Measurements from ENCODE around the gene C14orf180. TPM values are rescaled to one million over a fixed set of nuclear protein-coding genes. Genes with fewer than 3 reads are reported as not detected.

Gene C14orf180
- total and polyA plus RNA-seq, 9 donors, result 0.12 to 0.40 (median 0.13) TPM; not detected in 2

DNA sequence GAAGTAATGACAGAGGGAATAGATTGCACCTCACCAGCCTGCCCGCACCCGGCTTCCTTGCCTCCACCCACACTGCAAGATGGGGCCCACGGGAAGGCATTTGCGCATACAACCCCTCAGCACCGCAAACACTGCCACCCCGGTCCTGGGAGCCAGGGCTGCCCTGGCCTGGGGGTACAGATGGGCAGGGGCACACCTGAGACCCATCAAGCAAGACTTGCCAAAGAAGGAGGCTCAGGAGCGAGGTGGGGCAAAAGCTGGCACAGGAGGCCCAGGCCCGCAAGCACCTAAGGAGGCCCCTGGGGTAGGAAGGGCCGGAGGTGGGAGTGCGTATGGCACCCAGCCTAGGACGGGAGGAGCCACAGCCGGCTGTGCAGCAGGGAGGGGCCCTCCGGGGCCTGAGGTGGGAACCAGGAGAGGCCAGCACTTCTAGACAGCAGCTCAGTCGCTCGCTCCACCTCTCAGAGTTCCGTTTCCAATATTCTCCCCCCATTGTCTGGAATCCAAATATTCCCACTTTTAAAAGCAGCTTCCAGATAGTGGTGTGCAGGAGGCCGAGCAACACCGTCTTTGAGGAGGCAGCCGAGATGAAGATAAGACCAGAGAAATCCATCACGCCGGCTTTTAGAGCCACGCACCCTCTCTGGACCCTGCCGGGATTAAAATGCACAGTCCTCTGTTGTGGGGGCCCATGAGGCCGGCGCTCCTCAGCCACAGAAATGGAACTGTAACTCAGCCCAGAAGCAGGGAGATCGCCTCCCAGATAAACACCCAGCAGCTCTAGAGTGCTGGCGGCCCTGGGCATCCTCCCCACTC lies 12.2 kb upstream of the C14orf180 start:
- 19 to 26% (median 20%) methylated on average over 25 to 27 of the region's 27 CpGs for WGBS, 3 donors
- H3K4me3 ChIP-seq, result no peak overlapping the region
- DNase-seq, result no peak
- TF ChIP-seq, protein P1, sequence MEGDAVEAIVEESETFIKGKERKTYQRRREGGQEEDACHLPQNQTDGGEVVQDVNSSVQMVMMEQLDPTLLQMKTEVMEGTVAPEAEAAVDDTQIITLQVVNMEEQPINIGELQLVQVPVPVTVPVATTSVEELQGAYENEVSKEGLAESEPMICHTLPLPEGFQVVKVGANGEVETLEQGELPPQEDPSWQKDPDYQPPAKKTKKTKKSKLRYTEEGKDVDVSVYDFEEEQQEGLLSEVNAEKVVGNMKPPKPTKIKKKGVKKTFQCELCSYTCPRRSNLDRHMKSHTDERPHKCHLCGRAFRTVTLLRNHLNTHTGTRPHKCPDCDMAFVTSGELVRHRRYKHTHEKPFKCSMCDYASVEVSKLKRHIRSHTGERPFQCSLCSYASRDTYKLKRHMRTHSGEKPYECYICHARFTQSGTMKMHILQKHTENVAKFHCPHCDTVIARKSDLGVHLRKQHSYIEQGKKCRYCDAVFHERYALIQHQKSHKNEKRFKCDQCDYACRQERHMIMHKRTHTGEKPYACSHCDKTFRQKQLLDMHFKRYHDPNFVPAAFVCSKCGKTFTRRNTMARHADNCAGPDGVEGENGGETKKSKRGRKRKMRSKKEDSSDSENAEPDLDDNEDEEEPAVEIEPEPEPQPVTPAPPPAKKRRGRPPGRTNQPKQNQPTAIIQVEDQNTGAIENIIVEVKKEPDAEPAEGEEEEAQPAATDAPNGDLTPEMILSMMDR (IDR thresholded peaks at IDR 0.05), result no peak
- TF ChIP-seq EP300 (IDR thresholded peaks at IDR 0.05) (no peak), POLR2A (IDR thresholded peaks at IDR 0.05) (no peak)
- intact Hi-C loops (cut with DNase I), result loop anchor here in 2 of 4 donors (5.0 to 10.0 kb wide), 2 partner anchors 483 to 485 kb away; partner anchors contain the start of gene ASPG (in 1 of the 2)
- H3K27me3 ChIP-seq, result no peaks in the 10 kb centered on the region
- H3K36me3 ChIP-seq, result no peaks in the 10 kb centered on the region
- H3K4me1 ChIP-seq (ENCODE audit: insufficient read depth), result no peaks in the 10 kb centered on the region
- H3K9me3 ChIP-seq, result no peaks in the 10 kb centered on the region
- H3K27ac ChIP-seq, result no peak overlapping the region

DNA sequence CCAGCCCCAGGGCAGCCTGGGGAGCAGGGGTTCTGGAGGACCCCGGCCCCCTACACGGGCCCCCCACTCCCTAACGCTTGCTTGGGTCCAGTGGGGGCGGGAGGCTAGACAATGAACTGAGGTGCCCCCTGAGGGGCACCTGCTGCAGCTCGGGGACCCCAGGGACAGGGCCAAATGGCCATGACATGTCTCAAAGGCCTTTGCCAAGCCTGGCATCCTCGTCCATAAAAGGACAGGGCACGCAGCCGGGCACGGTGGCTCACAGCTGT lies 11.7 kb upstream of the C14orf180 start:
- DNase-seq, result no peak
- Histone ChIP-seq H3K9me3 (no peaks in the 10 kb centered on the region), H3K4me3 (no peak overlapping the region), H3K27ac (no peak overlapping the region), H3K36me3 (no peaks in the 10 kb centered on the region), H3K4me1 (ENCODE audit: insufficient read depth) (no peaks in the 10 kb centered on the region), H3K27me3 (no peaks in the 10 kb centered on the region)
- WGBS, 3 donors, result 62 to 86% (median 64%) methylated on average over 6 to 9 of the region's 9 CpGs
- intact Hi-C loops (cut with DNase I), result loop anchor here in 2 of 4 donors (5.0 to 10.0 kb wide), 2 partner anchors 483 to 486 kb away; partner anchors contain the start of gene ASPG (in 1 of the 2)
- TF ChIP-seq EP300 (IDR thresholded peaks at IDR 0.05) (no peak), POLR2A (IDR thresholded peaks at IDR 0.05) (no peak)
- TF ChIP-seq, protein P1 (IDR thresholded peaks at IDR 0.05), result no peak

DNA sequence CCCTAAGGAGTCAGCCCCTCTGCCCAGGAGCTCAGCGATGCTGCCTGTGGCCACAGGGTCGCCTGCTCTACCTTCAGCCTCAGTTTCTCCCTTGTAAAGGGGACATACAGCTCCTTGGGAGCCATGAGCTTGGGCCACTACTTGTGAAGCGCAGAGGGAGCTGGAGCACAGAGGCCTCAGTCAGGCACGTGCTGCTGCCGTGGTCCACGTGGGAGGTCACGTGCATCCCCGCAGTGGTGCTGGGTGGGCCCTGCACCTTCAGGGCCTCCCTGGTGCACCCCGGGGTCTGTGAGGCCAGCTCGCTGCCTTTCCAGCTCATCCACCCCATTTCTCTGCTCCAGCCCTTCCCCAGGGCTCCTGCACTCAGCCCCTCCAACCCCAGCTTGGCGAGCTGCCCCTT lies 10.9 kb upstream of the C14orf180 start:
- no peaks in the 10 kb centered on the region for H3K27me3 ChIP-seq
- intact Hi-C loops (cut with DNase I), result loop anchor here in 2 of 4 donors (5.0 to 10.0 kb wide), 2 partner anchors 484 to 486 kb away; partner anchors contain the start of gene ASPG (in 1 of the 2)

DNA sequence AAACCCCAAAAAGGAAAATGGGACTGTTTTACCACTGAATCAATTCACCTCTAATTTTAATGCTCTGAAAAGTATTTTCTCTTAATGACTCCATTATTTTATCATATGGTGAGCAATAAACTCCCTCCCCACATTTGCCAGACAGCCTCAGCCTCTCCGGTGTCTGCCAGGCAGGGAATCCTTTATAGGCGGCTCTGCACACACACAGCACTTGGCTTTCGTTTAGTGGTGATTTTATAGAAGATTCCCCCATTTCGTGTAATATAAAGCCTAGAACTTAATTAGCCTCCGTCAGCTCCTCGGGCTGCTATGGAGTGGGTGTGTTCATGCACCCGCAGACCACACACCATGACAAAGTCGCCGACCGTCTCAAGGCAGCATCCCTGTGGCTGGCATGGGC lies 10.1 kb upstream of the C14orf180 start:
- Histone ChIP-seq H3K27me3 (no peaks in the 10 kb centered on the region), H3K36me3 (no peaks in the 10 kb centered on the region), H3K27ac (no peak overlapping the region), H3K4me3 (no peak overlapping the region), H3K9me3 (no peaks in the 10 kb centered on the region), H3K4me1 (ENCODE audit: insufficient read depth) (no peaks in the 10 kb centered on the region)
- WGBS, 3 donors, result 21 to 32% (median 29%) methylated on average over 10 of the region's 10 CpGs
- intact Hi-C loops (cut with DNase I), result loop anchor here in 2 of 4 donors (5.0 to 10.0 kb wide), 2 partner anchors 485 to 487 kb away; partner anchors contain the start of gene ASPG (in 1 of the 2)
- TF ChIP-seq, protein P1 (IDR thresholded peaks at IDR 0.05), result no peak
- no peak for TF ChIP-seq POLR2A (IDR thresholded peaks at IDR 0.05)
- TF ChIP-seq EP300 (IDR thresholded peaks at IDR 0.05), result no peak
- no peak for DNase-seq

More for the DNA sequence above, 10.9 kb upstream of the C14orf180 start:
- TF ChIP-seq POLR2A (IDR thresholded peaks at IDR 0.05), result no peak
- TF ChIP-seq, protein P1 (IDR thresholded peaks at IDR 0.05), result no peak
- TF ChIP-seq EP300 (IDR thresholded peaks at IDR 0.05), result no peak
- WGBS, 3 donors, result 74 to 87% (median 77%) methylated on average over 11 of the region's 11 CpGs
- no peak overlapping the region for H3K27ac ChIP-seq
- no peaks in the 10 kb centered on the region for H3K36me3 ChIP-seq
- no peak overlapping the region for H3K4me3 ChIP-seq
- DNase-seq, result no peak
- no peaks in the 10 kb centered on the region for H3K4me1 ChIP-seq (ENCODE audit: insufficient read depth)
- H3K9me3 ChIP-seq, result no peaks in the 10 kb centered on the region

All from ovary (tissue), 9 donors.